Right atrium auricular region (tissue), 2 donors: Measurements from ENCODE around the gene EPDR1. TPM values are rescaled to one million over a fixed set of nuclear protein-coding genes. Genes with fewer than 3 reads are reported as not detected.

ENCODE experiments used
- DNase-seq: peaks from one replicate; pipeline ENCODE4 v3.0.0-alpha.2; 2019; ENCODE audit warnings: low spot score
- H3K27ac ChIP-seq, 2 donors: fragments of 200-600 bp; sonication (generic); 1 replicate in 1 of 2; 2 replicates in 1 of 2; pipeline ENCODE4 v1.5.1; 2016 to 2019
- H3K27me3 ChIP-seq, 2 donors: fragments of 200-600 bp; sonication (generic); one replicate each; pipeline versions ENCODE4 v1.5.1 to v1.6.0; 2017 to 2019
- H3K36me3 ChIP-seq: fragments of 200-600 bp; sonication (generic); one replicate; pipeline ENCODE4 v1.5.1; 2016
- H3K4me1 ChIP-seq, 2 donors: fragments of 200-600 bp; sonication (generic); one replicate each; pipeline versions ENCODE4 v1.5.1 to v1.6.0; 2017 to 2019
- H3K4me3 ChIP-seq, 2 donors: fragments of 200-600 bp; sonication (generic); 1 replicate in 1 of 2; 2 replicates in 1 of 2; pipeline ENCODE4 v1.5.1; 2017 to 2019; ENCODE audit warnings: mild to moderate bottlenecking in 1 of 2, moderate library complexity in 1 of 2
- H3K9me3 ChIP-seq, 2 donors: fragments of 200-600 bp; sonication (generic); one replicate each; pipeline ENCODE4 v1.5.1; 2019
- total RNA-seq, 2 donors: library from RNA; depleted of rRNA; stranded (reverse); fragments of >200 nt; gene quantifications; one replicate each; pipeline ENCODE4 v1.1.0, GENCODE V29; 2016
- TF ChIP-seq, protein P1 (sequence below), 2 donors: fragments of 200-600 bp; sonication (generic); IDR thresholded peaks; one replicate each; pipeline ENCODE4 v1.5.1; 2019; ENCODE audit warnings: antibody characterized with exemption in 2 of 2

Gene EPDR1
- total RNA-seq, 2 donors from 2014 or later, result 9.9 to 36.3 TPM

- TF ChIP-seq, protein P1, sequence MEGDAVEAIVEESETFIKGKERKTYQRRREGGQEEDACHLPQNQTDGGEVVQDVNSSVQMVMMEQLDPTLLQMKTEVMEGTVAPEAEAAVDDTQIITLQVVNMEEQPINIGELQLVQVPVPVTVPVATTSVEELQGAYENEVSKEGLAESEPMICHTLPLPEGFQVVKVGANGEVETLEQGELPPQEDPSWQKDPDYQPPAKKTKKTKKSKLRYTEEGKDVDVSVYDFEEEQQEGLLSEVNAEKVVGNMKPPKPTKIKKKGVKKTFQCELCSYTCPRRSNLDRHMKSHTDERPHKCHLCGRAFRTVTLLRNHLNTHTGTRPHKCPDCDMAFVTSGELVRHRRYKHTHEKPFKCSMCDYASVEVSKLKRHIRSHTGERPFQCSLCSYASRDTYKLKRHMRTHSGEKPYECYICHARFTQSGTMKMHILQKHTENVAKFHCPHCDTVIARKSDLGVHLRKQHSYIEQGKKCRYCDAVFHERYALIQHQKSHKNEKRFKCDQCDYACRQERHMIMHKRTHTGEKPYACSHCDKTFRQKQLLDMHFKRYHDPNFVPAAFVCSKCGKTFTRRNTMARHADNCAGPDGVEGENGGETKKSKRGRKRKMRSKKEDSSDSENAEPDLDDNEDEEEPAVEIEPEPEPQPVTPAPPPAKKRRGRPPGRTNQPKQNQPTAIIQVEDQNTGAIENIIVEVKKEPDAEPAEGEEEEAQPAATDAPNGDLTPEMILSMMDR (IDR thresholded peaks at IDR 0.05), result peak; percentile 29 to 73
- Histone ChIP-seq H3K27me3 (no peaks in the 10 kb centered on the region), H3K9me3 (no peaks in the 10 kb centered on the region), H3K4me3 (no peak overlapping the region), H3K27ac (no peak overlapping the region), H3K4me1 (peaks cover 0 to 13% of the 10 kb centered on the region in 2 donors), H3K36me3 (no peaks in the 10 kb centered on the region)
- no peak for DNase-seq
Observed at GRCh38 chr7:37901236-37901827, 19.1 kb upstream of the EPDR1 start.

- no peak overlapping the region for H3K4me3 ChIP-seq
- H3K4me1 ChIP-seq, result peaks cover 0 to 13% of the 10 kb centered on the region in 2 donors
- no peaks in the 10 kb centered on the region for H3K9me3 ChIP-seq
- TF ChIP-seq, protein P1 (IDR thresholded peaks at IDR 0.05), result no peak
- no peaks in the 10 kb centered on the region for H3K36me3 ChIP-seq
- no peaks in the 10 kb centered on the region for H3K27me3 ChIP-seq
- no peak overlapping the region for H3K27ac ChIP-seq
- DNase-seq, result no peak
Observed at GRCh38 chr7:37901890-37902524, 18.4 kb upstream of the EPDR1 start.

DNA sequence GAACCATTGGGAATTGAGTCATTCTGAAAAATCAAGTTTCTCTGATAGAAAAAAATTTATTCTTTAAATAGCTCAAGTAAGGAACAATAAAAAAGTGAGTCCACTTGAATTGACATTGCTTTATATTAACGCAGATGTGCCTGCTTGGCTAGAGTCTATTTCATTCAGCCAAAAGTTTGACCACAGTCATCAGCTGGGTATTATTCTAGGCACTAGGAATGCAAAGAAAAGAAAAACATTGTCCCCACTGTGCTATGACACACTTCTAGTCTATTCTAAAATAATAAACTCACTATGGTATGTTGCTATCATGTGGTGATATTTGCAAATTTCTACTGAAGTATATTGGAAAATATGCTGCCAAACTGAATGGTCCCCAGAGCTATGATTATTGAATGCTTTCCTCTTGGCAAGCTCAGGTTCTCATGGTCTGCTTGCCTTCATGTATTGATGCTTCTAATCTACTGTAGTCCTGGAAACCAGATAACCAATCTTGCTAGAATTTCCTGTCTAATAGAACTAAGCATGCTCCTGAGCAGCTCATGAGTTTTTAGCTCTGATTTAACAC, 12.1 kb upstream of the EPDR1 start:
- TF ChIP-seq, protein P1 (IDR thresholded peaks at IDR 0.05), result no peak
- H3K27ac ChIP-seq, result no peak overlapping the region
- H3K4me3 ChIP-seq, result no peak overlapping the region
- H3K4me1 ChIP-seq, result no peaks in the 10 kb centered on the region
- H3K9me3 ChIP-seq, result no peaks in the 10 kb centered on the region
- H3K36me3 ChIP-seq, result no peaks in the 10 kb centered on the region
- no peak for DNase-seq
- H3K27me3 ChIP-seq, result no peaks in the 10 kb centered on the region

- Histone ChIP-seq H3K9me3 (no peaks in the 10 kb centered on the region), H3K4me3 (no peak overlapping the region), H3K27ac (peak overlapping the region in 1 of 2 donors; percentile 8), H3K36me3 (no peaks in the 10 kb centered on the region), H3K4me1 (peaks cover 0 to 17% of the 10 kb centered on the region in 2 donors), H3K27me3 (no peaks in the 10 kb centered on the region)
- TF ChIP-seq, protein P1 (IDR thresholded peaks at IDR 0.05), result no peak
- DNase-seq, result no peak
Observed at GRCh38 chr7:37912756-37913155, 7.7 kb upstream of the EPDR1 start.

GRCh38 chr7:37915438-37915837, 5.0 kb upstream of the EPDR1 start:
- Histone ChIP-seq H3K27me3 (no peaks in the 10 kb centered on the region), H3K27ac (peak overlapping the region; percentile 74 to 77), H3K4me3 (peak overlapping the region; percentile 43 to 61), H3K4me1 (peaks cover 0 to 23% of the 10 kb centered on the region in 2 donors), H3K36me3 (no peaks in the 10 kb centered on the region), H3K9me3 (no peaks in the 10 kb centered on the region)
- TF ChIP-seq, protein P1 (IDR thresholded peaks at IDR 0.05), result no peak
- no peak for DNase-seq
